GM21529 (cell line): Measurements from ENCODE around the gene LRIG2.
"Not testable (repeated sequence)": the region's sequence is repeated elsewhere in the genome, so short reads cannot be mapped to it uniquely, and the experiment has no call there.

Experiments used
- ATAC-seq: cut with Tn5 transposase; IDR thresholded peaks from one replicate; pipeline ENCODE4 v1.9.1; 2021; ENCODE audit not compliant: unreplicated experiment

Gene LRIG2

GRCh38 chr1:113124366-113124765 lies 51.4 kb downstream of the LRIG2 start:
- ATAC-seq = no peak

GRCh38 chr1:113125517-113125916 lies 52.5 kb downstream of the LRIG2 start:
- ATAC-seq = no peak

- ATAC-seq = no peak
Measured at GRCh38 chr1:113126207-113126606, 53.2 kb downstream of the LRIG2 start.

DNA sequence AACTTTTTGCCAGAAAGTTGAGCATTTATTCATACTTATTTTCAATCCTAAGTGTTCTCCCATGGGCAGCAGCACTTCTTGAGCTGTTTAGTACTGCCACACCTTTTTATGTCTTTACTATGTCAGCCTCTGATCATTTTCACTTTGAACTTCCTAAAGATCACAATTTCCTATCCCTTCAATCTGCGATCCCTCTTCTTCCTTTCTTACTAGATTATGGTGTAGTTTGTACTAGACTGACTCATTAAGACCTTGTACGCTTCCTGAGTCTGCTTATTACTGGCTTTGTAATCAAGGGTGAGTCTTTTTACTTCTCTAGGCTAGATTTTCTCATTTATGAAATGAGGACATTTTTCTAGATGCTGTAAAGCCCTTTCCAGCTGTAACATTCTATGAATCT lies 55.1 kb downstream of the LRIG2 start:
- no peak for ATAC-seq

- ATAC-seq = no peak
Measured at GRCh38 chr1:113129529-113130185, 56.7 kb downstream of the LRIG2 start.

DNA sequence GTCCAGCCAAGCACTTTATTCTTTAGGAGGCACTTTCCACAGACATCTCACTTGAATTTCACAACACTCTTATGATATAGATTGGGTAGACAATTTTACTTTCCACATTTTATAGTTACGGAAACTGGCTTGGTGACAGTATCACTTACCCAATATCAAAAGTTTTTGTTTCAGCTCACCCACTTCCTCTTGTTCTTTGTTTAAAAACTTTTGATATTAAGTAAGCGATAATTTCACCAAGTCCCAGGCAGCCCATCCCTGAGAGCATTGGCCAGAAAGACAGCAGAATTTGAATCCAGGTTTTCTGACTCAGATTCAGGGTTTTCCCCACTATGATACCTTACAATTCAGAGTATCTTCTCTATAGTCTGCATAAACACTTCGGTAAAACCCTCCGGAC lies 60.0 kb downstream of the LRIG2 start:
- no peak for ATAC-seq

DNA sequence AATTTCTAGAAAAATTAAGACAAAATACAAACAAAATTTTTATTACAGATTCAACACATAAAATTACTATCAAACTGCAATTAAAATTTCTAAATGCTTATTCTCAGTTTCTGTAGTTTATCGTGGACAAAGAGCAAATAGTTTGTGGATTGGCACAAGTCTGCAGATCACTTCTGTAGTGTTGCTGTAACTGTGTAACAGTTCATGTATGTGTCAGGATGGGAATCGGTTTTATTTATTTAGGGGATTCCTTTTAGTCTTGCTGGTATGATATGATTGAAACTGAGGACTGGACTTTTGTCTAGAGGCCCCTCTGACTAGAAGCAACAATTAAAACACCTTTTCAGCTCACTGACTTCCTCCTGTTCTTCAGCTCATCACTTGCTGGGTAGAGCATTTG lies 60.8 kb downstream of the LRIG2 start:
- ATAC-seq = no peak

DNA sequence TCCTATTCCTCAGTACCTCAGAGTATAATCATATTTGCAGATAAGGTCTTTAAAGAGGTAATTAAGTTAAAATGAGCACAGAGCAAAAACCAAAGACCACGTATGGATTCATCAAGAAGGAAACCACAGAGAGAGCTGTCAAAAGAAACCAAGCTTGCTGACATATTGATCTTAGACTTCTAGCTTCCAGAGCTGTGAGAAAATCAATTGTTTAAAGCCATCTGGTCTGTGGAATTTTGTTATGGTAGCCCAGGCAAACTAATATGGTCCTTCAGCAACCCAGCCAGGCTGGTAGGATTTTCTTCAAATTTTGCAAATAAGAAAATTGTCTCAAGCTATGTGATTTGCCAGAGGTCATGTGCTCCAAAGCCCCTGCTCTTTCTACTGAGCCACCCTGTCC lies 62.5 kb downstream of the LRIG2 start:
- ATAC-seq = no peak

- ATAC-seq = no peak
Measured at GRCh38 chr1:113136476-113136875, 63.5 kb downstream of the LRIG2 start.

GRCh38 chr1:113137563-113137962 lies 64.6 kb downstream of the LRIG2 start:
- ATAC-seq = no peak

- ATAC-seq = no peak
Measured at GRCh38 chr1:113138778-113139177, 65.8 kb downstream of the LRIG2 start.

DNA sequence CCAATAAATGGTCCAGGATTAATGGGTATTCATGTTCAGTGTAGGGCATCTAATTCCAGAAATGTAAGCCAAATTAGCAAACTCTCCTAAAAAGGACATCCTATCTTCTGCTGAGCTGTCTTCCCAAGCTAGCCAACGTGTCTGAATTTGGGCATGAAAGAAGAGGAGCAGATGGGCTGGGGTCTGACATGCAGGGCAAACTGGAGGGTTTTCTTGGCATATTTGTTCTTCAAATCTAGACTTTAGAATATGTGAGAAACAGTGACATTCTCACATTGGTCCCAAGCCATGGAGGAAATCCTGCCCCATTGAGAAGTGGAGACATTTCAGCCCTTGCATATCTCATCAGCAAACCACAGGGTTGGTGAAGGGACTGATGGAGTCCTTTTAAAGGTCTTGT lies 67.2 kb downstream of the LRIG2 start:
- no peak for ATAC-seq

- peak; percentile 77 for ATAC-seq
Measured at GRCh38 chr1:113140588-113141446, 67.8 kb downstream of the LRIG2 start.

GRCh38 chr1:113141650-113142473 lies 68.9 kb downstream of the LRIG2 start:
- no peak for ATAC-seq

DNA sequence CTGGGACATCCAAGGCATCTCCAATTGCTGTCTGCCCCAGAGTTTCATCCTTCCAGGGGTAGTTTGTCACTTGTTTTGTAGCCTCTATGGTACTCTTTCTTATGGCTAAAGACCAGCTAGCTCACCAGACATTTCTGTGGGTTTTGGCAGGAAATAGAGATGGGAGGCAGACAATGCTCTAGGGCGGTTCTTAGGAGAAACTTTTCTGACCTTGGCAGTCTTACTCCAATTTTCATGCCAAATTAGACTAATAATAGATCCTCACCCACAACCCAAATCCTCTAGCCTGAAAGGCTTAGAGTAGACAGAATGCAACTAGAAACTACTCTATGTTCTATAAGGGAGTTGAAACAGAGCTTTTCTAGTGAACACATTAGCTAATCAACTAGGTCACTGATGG lies 69.8 kb downstream of the LRIG2 start:
- ATAC-seq = no peak

- ATAC-seq = no peak
Measured at GRCh38 chr1:113146242-113147072, 73.5 kb downstream of the LRIG2 start.

DNA sequence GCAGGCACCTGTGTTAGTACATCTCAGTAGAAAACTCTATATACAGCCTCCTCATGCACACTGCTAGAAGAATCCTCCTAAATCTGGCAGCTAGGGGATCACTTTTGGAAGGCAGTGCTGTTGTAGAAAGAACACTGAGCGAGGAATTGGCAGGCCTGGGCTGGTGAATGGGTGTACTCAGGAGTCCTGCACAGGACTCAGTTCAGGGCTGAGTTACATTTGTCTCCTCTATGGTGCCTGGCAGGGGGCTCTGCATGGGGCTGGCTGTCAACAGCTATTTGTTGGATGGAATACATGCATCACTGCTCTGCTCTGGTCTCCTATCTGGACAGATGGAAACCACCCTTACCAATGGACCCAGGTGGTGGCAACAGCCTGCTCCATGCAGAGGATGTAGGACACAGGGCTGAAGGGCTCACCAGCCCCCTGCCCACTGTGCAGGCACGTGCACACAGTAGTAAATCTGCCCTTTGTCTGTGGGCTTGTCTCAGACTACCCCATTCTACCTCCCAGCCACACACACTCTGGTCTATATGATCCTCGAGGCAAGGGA lies 74.2 kb downstream of the LRIG2 start:
- ATAC-seq = no peak

GRCh38 chr1:113147826-113148225 lies 74.8 kb downstream of the LRIG2 start:
- ATAC-seq = no peak

DNA sequence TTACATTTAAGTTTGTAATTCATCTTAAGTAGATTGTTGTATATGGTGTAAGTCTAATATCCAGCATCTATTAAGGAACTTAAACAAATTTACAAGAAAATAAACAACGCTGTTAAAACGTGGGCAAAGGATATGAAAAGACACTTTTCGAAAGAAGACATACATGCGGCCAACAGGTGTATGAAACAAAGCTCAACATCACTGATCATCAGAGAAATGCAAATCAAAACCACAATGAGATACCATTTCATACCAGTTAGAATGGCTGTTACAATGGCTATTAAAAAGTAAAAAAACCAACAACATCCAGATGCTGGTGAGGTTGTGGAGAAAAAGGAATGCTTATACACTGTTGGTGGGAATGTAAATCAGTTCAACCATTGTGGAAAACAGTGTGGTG lies 77.5 kb downstream of the LRIG2 start:
- not testable (repeated sequence) for ATAC-seq

GRCh38 chr1:113153116-113153803 lies 80.3 kb downstream of the LRIG2 start:
- ATAC-seq = no peak
